A172 (cell line): ENCODE measurements around the gene RAB27A. TPM values are rescaled to one million over a fixed set of nuclear protein-coding genes. Genes with fewer than 3 reads are reported as not detected.
A peak's percentile ranks its signal among the peaks of the same experiment; 100 is the strongest.
"Not testable (repeated sequence)": the region's sequence is repeated elsewhere in the genome, so short reads cannot be mapped to it uniquely, and the experiment has no call there.

Experiments
- DNase-seq: peaks from one replicate; pipeline ENCODE4 v3.0.0-alpha.2; 2015; ENCODE audit warnings: low spot score
- total RNA-seq: library from RNA; depleted of rRNA; stranded (reverse); fragments of >200 nt; shearing (Covaris generic); gene quantifications from 2 replicates; pipeline ENCODE4 v1.2.3, GENCODE V29; 2014

The RAB27A gene
- total RNA-seq, 1 experiment from 2014 or later: 17.0 TPM

GRCh38 chr15:55252201-55252600 lies 37.4 kb downstream of the RAB27A start:
- DNase-seq: not testable (repeated sequence)

DNA sequence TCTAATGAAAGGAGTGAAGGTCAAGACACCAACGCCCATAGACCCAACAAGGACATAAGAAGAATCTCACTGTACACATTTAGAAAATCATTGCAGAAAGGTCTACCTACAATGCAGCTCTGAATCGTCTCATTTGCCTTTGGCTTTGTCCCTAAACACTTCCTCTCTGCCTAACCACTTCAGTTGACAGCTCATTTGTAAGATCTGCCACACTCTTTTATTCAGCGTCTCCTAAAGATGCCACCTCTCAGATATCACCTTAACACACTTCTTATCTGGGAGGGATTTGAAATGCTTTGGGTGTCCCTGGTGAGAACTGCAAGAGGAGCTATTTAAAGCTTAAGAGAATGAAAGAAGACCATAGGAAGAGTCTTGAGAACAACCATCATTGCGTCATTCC lies 38.7 kb downstream of the RAB27A start:
- DNase-seq: no peak

DNA sequence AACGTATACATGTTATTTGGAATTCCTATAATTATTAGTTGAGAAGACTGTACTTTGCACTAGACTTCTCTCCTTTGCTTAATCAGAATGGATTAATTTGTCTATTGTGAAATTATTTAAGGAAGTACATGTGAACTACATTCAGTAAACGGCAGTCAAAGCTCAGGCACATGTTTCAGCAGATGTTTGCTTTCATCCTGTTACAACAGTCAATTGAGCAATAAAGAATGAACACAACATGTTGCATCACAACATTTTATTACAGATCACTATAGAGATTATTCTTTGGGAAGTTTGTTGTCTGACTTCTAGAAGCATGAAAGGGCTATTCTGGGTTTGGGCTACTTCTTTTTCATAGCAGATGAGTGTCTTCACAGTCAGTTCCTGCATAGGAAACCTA lies 39.2 kb downstream of the RAB27A start:
- DNase-seq: no peak

GRCh38 chr15:55249885-55250284 lies 39.7 kb downstream of the RAB27A start:
- not testable (repeated sequence) for DNase-seq

- DNase-seq: no peak
Observed at GRCh38 chr15:55248895-55249294, 40.7 kb downstream of the RAB27A start.

DNA sequence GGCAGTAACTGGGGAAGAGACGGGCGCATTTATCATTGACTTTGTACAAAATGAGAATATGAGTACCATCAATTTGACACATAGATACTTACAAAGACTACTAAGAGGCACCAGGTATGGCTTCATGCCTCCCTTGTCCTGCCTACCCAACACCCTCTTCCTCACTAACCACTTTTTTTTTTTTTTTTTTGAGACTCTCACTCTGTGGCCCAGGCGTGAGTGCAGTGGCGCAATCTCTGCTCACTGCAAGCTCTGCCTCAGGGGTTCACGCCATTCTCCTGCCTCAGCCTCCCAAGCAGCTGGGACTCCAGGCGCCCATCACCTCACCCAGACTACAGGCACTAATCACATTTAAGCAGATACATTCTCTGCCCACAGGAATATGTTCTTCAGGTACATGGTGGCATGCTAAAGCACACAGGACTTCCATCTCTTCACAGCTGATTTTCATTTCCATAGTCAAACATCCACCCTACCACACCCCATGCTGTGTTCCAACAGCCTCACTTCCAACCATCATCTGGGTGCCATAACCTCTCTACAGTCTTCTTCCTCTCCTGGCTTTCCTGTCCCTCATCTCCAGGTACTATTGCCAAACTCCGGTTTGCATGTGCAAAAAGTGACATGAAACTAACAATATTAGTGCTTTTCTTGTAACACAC lies 41.7 kb downstream of the RAB27A start:
- no peak for DNase-seq

GRCh38 chr15:55247311-55247710 lies 42.3 kb downstream of the RAB27A start:
- DNase-seq: no peak

- DNase-seq: no peak
Observed at GRCh38 chr15:55246567-55246966, 43.0 kb downstream of the RAB27A start.

- no peak for DNase-seq
Observed at GRCh38 chr15:55245059-55245458, 44.6 kb downstream of the RAB27A start.

GRCh38 chr15:55241891-55242290 lies 47.7 kb downstream of the RAB27A start:
- no peak for DNase-seq

GRCh38 chr15:55241186-55241585 lies 48.4 kb downstream of the RAB27A start:
- no peak for DNase-seq

GRCh38 chr15:55240125-55240760 lies 49.4 kb downstream of the RAB27A start:
- no peak for DNase-seq

DNA sequence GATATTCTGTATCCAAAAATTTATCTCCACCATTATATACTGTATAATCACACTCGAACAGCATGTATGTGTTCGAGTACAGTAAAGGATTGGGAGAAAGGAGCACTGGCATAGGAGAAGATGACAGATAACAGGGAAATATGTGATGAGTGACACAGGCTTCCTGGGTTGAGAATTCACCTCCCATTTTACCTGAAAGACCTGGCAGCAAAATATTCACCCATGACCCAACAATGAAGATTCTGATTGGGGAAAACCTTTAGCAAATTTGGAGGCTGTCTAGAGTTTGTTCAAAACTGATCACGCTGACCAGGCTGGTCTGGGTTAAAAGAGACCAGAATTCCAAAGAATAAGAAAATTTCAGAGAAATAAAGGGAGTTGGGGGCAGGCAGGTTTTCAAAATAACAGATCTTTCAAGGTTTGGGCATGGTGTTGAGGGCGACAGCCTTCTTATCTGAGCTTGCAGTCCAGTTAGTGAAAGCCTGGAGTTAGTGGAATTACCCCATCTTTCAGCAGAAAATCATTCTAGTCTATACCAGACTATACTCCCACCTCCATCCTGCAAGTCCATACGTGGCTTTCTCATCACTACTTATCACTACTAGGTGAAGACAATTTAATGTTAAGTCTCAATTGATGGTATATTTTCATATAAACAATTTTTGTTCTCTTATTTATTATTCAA lies 50.0 kb downstream of the RAB27A start:
- DNase-seq: no peak

DNA sequence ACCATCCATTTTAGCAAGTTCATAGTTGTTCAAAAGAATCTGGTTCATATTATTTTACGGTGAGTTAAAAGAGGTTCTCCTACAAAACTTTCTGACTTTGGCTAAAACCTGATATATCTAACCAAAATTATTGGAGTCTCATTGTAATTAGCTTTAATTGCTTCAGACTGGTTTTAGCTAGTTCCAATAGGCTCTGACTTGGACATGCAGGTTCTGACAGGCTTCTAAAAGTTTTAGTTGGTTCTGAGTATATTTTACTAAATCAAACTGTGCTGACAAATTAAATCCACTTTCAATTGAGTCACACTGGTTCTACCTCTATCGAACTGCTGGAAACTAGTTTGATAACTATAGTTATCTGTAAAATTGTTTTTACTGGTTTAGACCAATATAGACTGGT lies 50.7 kb downstream of the RAB27A start:
- no peak for DNase-seq

DNA sequence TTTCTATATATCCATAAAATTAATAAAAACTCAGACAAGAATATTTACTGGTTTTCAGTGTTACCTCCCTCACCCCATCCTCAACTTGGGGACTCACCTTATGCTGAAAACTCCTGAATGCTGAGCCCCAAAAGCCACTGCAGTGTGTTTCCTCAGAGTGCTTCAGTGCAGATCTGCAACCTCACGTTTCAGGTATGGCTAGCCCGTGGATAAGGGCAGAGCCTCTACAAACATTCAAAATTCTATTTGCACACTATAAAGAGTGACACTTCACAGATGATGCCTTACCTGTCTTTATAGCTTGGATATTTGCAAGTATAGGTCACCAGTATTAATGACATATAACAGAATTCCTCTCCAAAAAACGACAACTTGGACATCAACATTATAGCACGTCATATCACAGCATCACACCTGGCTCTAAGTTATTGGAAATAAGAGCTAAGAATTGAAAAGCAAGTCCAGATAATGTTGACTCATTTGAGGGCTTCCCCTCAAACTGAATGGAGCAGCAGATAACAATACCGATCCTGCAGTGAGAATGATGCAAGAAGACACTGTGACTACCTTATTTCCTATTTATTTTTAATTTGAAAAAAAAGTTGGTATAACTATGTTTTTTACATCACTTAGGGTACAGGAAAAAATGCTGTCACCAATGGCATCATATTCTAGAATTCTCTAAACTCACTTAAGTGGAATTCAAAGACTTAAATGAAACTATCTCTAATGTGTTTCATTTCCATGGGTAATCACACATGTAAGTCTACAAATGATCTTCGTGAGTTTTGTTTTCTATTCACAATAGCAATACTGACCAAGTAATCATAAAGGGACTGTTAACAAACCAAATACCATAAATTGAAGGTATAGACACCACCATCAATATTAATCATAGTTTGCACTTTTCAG lies 52.1 kb downstream of the RAB27A start:
- DNase-seq: no peak

GRCh38 chr15:55235546-55236036 lies 54.0 kb downstream of the RAB27A start:
- DNase-seq: no peak

GRCh38 chr15:55234800-55235104 lies 54.9 kb downstream of the RAB27A start:
- DNase-seq: no peak

- no peak for DNase-seq
Observed at GRCh38 chr15:55234104-55234799, 55.4 kb downstream of the RAB27A start.

GRCh38 chr15:55231455-55231854 lies 58.2 kb downstream of the RAB27A start:
- no peak for DNase-seq

GRCh38 chr15:55230953-55231352 lies 58.7 kb downstream of the RAB27A start:
- no peak for DNase-seq

- DNase-seq: peak; percentile 13
Observed at GRCh38 chr15:55230051-55230670, 59.5 kb downstream of the RAB27A start.
